Measurements from ENCODE around the gene LTBP3. TPM values are rescaled to one million over a fixed set of nuclear protein-coding genes. Genes with fewer than 3 reads are reported as not detected.

LTBP3 gene
- total and polyA plus RNA-seq, 2 of the 13 experiments (the other 11 are each of a cell fraction or from before 2014, with no cell fraction given): 12.2 to 68.1 TPM

- no TSS peak for BruUV-seq (replicated peaks)
- FAIRE-seq: no peak
- H4K20me1 ChIP-seq (ENCODE audit: insufficient read depth, low read length): 0 out of 2 replicates have a peak, but pooled peaks cover 3% of the 10 kb centered on the region
- H2AFZ ChIP-seq (ENCODE audit: low read length): no peak overlapping the region
- in situ Hi-C loops (cut with HindIII; ENCODE audit: extremely low pct_ligation_motif_present, low pct_unique_long_range_greater_than_20kb): no loop called here
- DNase-seq (ENCODE audit: low spot score): no peak
- H3K4me3 ChIP-seq (replicated peaks in 1 of 3; ENCODE audit: insufficient read depth in 1 of 3, low read depth in 2 of 3, low read length in 3 of 3): no peak overlapping the region
- H3K27me3 ChIP-seq (ENCODE audit: control insufficient read depth in 1 of 2, insufficient read depth in 2 of 2, low read length in 2 of 2): no peaks in the 10 kb centered on the region; a peak in 1 of 5 replicates
- ChIA-PET POLR2A (interaction anchor here (1.0 to 1.7 kb wide), 8 partner anchors 21 to 145 kb away, joined by 3 to 12 read pairs (median 6); partner anchors contain the start of gene NEAT1), CTCF (ENCODE audit: low intra/inter-chr PET ratio, low total read pairs) (no interaction called here)
- WGBS (ENCODE audit: low lambda C conversion rate): 95% methylated on average over 5 of the region's 5 CpGs
- peak overlapping the region; percentile 66 for H3K27ac ChIP-seq (ENCODE audit: extremely low read length, insufficient read depth, low read length)
- TF ChIP-seq, protein P1, sequence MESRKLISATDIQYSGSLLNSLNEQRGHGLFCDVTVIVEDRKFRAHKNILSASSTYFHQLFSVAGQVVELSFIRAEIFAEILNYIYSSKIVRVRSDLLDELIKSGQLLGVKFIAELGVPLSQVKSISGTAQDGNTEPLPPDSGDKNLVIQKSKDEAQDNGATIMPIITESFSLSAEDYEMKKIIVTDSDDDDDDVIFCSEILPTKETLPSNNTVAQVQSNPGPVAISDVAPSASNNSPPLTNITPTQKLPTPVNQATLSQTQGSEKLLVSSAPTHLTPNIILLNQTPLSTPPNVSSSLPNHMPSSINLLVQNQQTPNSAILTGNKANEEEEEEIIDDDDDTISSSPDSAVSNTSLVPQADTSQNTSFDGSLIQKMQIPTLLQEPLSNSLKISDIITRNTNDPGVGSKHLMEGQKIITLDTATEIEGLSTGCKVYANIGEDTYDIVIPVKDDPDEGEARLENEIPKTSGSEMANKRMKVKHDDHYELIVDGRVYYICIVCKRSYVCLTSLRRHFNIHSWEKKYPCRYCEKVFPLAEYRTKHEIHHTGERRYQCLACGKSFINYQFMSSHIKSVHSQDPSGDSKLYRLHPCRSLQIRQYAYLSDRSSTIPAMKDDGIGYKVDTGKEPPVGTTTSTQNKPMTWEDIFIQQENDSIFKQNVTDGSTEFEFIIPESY (CRISPR knock-in tag; IDR thresholded peaks at IDR 0.05): peak; percentile 32; the same call in 1 of the 2 replicates
- TF ChIP-seq STAG1 (CRISPR knock-in tag; IDR thresholded peaks at IDR 0.05): peak; percentile 33
- 0 out of 2 replicates have a peak, but pooled peaks have one; percentile 7 for TF ChIP-seq ZFY (CRISPR knock-in tag; IDR thresholded peaks at IDR 0.05)
- TF ChIP-seq HHEX (CRISPR knock-in tag; IDR thresholded peaks at IDR 0.05): no peak
- TF ChIP-seq, protein P2, sequence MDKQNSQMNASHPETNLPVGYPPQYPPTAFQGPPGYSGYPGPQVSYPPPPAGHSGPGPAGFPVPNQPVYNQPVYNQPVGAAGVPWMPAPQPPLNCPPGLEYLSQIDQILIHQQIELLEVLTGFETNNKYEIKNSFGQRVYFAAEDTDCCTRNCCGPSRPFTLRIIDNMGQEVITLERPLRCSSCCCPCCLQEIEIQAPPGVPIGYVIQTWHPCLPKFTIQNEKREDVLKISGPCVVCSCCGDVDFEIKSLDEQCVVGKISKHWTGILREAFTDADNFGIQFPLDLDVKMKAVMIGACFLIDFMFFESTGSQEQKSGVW (CRISPR knock-in tag; IDR thresholded peaks at IDR 0.05; ENCODE audit: borderline replicate concordance): no peak
- no peak for TF ChIP-seq TRIM24 (CRISPR knock-in tag; IDR thresholded peaks at IDR 0.05)
- no peak for TF ChIP-seq HIC2 (CRISPR knock-in tag; IDR thresholded peaks at IDR 0.05; ENCODE audit: low read depth)
- TF ChIP-seq RBFOX2 (IDR thresholded peaks at IDR 0.05; ENCODE audit: low read depth, low read length): peak; percentile 22; the same call in 1 of the 2 replicates
- peak; percentile 9 for TF ChIP-seq XRCC5 (optimal IDR thresholded peaks at IDR 0.05; ENCODE audit: low read length)
- TF ChIP-seq ZNF558 (CRISPR knock-in tag; IDR thresholded peaks at IDR 0.05; ENCODE audit: borderline replicate concordance): 0 out of 2 replicates have a peak, but pooled peaks have one; percentile 37
- intact Hi-C loops (cut with micrococcal nuclease; ENCODE audit: unreplicated experiment): no loop called here
- H3K4me2 ChIP-seq (ENCODE audit: low read depth, low read length): no peak overlapping the region
- H3K9me3 ChIP-seq (ENCODE audit: low read length): no peaks in the 10 kb centered on the region
- peaks cover 47% of the 10 kb centered on the region for H3K4me1 ChIP-seq (ENCODE audit: insufficient read depth, low read length)
- peaks cover 19% of the 10 kb centered on the region for H3K79me2 ChIP-seq (ENCODE audit: insufficient read depth, low read length)
- ATAC-seq: peak; percentile 62
- H3K36me3 ChIP-seq (replicated peaks in 1 of 2; ENCODE audit: control insufficient read depth in 1 of 2, insufficient read depth in 2 of 2, low read length in 2 of 2): peaks cover 20 to 37% of the 10 kb centered on the region in 2 experiments
- no peak overlapping the region for H3K9ac ChIP-seq (ENCODE audit: insufficient read depth, low read depth, low read length)
Observed at GRCh38 chr11:65530157-65530496, 28.0 kb downstream of the LTBP3 start.
